Measurements from ENCODE around the gene HSD11B1L.

- no peak for TF ChIP-seq EZH2 (IDR thresholded peaks at IDR 0.05)
- TF ChIP-seq, protein P1, sequence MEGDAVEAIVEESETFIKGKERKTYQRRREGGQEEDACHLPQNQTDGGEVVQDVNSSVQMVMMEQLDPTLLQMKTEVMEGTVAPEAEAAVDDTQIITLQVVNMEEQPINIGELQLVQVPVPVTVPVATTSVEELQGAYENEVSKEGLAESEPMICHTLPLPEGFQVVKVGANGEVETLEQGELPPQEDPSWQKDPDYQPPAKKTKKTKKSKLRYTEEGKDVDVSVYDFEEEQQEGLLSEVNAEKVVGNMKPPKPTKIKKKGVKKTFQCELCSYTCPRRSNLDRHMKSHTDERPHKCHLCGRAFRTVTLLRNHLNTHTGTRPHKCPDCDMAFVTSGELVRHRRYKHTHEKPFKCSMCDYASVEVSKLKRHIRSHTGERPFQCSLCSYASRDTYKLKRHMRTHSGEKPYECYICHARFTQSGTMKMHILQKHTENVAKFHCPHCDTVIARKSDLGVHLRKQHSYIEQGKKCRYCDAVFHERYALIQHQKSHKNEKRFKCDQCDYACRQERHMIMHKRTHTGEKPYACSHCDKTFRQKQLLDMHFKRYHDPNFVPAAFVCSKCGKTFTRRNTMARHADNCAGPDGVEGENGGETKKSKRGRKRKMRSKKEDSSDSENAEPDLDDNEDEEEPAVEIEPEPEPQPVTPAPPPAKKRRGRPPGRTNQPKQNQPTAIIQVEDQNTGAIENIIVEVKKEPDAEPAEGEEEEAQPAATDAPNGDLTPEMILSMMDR (IDR thresholded peaks at IDR 0.05 in 2 of 3, conservative IDR thresholded peaks at IDR 0.05 in 1 of 3; ENCODE audit: borderline replicate concordance in 1 of 3, insufficient read depth in 1 of 3, low read depth in 2 of 3, low read length in 2 of 3), result no peak
- no peak for TF ChIP-seq POLR2A (IDR thresholded peaks at IDR 0.05; ENCODE audit: borderline replicate concordance, extremely low read depth, insufficient read depth, insufficient read length)
- TF ChIP-seq JUND (IDR thresholded peaks at IDR 0.05), result no peak
- no peak for TF ChIP-seq RAD21 (IDR thresholded peaks at IDR 0.05; ENCODE audit: low read depth)
Measured at GRCh38 chr19:5635427-5635826, 45.4 kb upstream of the HSD11B1L start.
